Stimulated activated CD4-positive, alpha-beta T cell treated with anti-CD3 and anti-CD28 coated beads, Interleukin-12 subunit alpha, Interleukin-12 subunit beta, amount 100 ng/mL, for 48 hours (primary cell): ENCODE results near the gene CMTM8.

Source experiments
- DNase-seq, 3 donors: peaks; one replicate each; pipeline ENCODE4 v3.0.0-alpha.2; 2020; ENCODE audit warnings: low read depth in 2 of 3, low spot score in 1 of 3

The CMTM8 gene

GRCh38 chr3:32276279-32276841 is 37.9 kb downstream of the CMTM8 start:
- DNase-seq: no peak

- no peak for DNase-seq
These were observed 40.2 kb downstream of the CMTM8 start for GRCh38 chr3:32278714-32279113.

- no peak for DNase-seq
These were observed 41.9 kb downstream of the CMTM8 start for GRCh38 chr3:32280262-32280910.

- no peak for DNase-seq
These were observed 43.2 kb downstream of the CMTM8 start for GRCh38 chr3:32281570-32282106.

GRCh38 chr3:32282578-32283154 is 44.2 kb downstream of the CMTM8 start:
- DNase-seq: no peak

GRCh38 chr3:32283304-32283703 is 44.8 kb downstream of the CMTM8 start:
- DNase-seq: no peak

GRCh38 chr3:32284443-32285212 is 46.1 kb downstream of the CMTM8 start:
- DNase-seq: no peak

GRCh38 chr3:32285891-32286290 is 47.4 kb downstream of the CMTM8 start:
- no peak for DNase-seq

GRCh38 chr3:32288819-32289218 is 50.3 kb downstream of the CMTM8 start:
- no peak for DNase-seq

GRCh38 chr3:32290619-32291018 is 52.1 kb downstream of the CMTM8 start:
- no peak for DNase-seq

- no peak for DNase-seq
These were observed 53.8 kb downstream of the CMTM8 start for GRCh38 chr3:32292085-32292796.

GRCh38 chr3:32293903-32294302 is 55.4 kb downstream of the CMTM8 start:
- no peak for DNase-seq

- peak; percentile 38 to 60 (median 40) for DNase-seq
These were observed 58.0 kb downstream of the CMTM8 start for GRCh38 chr3:32296251-32297204.

GRCh38 chr3:32297366-32297765 is 58.9 kb downstream of the CMTM8 start:
- DNase-seq: peak in 1 of 3 donors; percentile 36

GRCh38 chr3:32301426-32301825 is 62.9 kb downstream of the CMTM8 start:
- DNase-seq: no peak

- no peak for DNase-seq
These were observed 64.3 kb downstream of the CMTM8 start for GRCh38 chr3:32302601-32303398.

GRCh38 chr3:32303399-32303747 is 64.9 kb downstream of the CMTM8 start:
- no peak for DNase-seq

GRCh38 chr3:32303977-32304881 is 65.7 kb downstream of the CMTM8 start:
- DNase-seq: no peak
